HG03045 (cell line): ENCODE data around the gene GLS2.
"Not testable (repeated sequence)": the region's sequence is repeated elsewhere in the genome, so short reads cannot be mapped to it uniquely, and the experiment has no call there.

Experiments used
- ATAC-seq: cut with Tn5 transposase; IDR thresholded peaks from one replicate; pipeline ENCODE4 v1.9.1; 2021; ENCODE audit warnings: mild to moderate bottlenecking, moderate library complexity; ENCODE audit not compliant: unreplicated experiment

Gene GLS2

DNA sequence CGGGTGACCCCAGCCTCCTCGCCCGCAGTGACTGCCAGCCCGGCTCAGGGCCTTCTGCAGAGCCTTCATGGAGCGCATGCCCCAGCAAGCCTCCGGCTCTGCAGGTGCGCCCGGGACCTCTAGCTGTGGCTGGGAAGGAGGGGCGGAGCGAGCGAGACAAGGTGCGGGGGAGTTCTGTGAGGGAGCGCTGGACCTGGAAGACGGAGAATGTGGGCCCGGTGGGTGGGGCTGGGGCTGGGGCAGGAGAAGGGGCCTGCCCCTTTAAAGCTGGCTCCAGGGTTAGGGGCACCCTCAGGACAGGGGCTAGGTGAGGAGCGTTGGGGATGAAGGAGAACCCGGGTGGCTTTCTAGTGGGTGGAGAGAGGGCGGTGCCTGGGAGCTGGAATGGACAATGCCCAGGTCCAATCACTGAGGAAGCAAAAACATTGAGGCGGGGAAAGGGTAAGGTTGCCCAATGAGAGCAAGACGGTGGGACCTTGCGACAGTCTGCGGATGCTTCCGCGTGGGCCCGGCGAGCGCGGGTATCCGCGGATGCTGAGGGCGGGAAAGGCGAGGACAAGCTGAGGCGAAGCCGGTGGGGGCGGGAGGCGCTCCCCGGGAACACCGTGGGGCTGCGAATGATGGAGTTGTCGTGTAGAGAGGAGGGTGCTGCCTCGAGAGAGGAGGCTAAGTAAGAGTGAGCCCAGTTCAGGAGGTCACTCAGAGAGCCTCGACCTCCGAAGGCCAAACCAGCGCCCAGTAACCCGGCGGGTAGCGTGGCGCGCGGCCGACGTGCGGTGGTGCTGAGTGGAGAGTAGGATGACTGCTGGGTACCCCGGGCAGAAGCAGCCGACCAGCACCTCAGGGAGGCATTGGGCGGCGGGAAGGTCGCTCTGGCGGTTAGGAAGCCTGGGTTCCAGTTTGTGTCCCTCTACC lies at the start of gene GLS2:
Gene GLS2 (minus strand): TSS at position 121 of the 915 bp plus-strand sequence. CDS start 43 bp downstream, at position 78.
- peak; percentile 93 for ATAC-seq

- no peak for ATAC-seq
Observed at GRCh38 chr12:56537546-56537945, 49.6 kb upstream of the GLS2 start.

DNA sequence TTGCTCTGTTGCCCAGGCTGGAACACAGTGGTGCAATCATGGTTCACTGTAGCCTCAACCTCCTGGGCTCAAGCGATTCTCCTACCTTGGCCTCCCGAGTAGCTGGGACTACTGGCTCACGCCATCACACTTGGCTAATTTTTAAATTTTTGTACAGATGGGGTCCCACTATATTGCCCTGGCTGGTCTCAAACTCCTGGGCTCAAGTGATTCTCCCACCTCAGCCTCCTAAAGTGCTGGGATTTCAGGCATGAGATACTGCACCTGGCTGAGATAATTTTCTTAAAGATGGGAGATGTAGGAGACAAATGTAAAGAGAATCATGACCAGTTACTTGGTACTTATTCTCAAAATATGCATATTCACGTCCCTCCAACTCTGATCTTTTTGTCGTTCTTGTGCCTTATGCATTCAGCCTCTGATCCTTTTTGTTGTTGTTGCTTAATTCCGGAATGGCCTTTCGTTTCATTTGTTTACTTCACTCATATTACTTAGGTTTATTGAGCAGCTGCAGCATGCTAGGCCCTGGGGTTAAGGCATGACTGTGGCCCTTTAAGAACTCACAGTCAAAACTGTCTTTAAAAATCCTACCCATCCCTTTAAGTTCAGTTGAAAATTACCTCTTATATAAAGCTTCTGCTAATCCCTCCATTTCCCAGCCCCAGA lies 42.6 kb upstream of the GLS2 start:
- ATAC-seq, result no peak

GRCh38 chr12:56529656-56530055 lies 41.7 kb upstream of the GLS2 start:
- no peak for ATAC-seq

- ATAC-seq, result no peak
Observed at GRCh38 chr12:56528846-56529245, 40.9 kb upstream of the GLS2 start.

DNA sequence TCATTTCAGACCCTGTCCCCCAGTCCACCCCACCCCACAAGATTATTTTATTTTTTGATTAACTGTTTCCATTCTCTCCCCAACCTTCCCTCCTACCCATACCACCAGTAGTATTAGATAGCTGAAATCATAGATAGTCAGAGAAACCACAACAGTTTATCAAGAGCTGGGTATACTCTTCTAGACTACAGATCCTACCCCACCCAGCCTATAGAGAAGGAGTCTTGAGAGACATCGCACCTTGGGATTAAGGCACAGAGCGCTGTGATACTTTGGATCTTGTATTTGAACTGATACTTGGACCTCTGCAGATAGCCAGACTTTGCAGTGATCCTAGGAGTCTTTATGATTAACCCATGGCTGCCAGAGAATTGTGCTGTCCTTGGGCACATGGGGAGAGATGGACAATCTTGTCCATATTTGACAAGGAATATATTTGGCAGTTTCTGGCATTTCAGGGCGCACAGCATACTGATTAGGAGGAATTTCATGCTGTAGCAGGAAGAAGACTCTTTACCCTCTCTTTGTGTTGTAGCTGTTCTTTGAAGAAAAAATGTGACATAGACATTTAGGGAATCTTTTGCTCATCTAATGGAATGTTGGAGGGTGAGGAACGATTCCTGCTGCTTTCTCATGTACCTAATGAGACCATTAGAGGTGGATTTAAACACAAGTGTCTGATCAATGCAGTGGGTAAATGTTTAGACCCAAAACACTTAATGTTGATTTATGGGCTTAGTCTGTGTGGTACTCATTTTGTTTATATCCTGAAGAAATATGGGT lies 34.6 kb upstream of the GLS2 start:
- no peak for ATAC-seq

GRCh38 chr12:56521590-56522371 lies 33.8 kb upstream of the GLS2 start, which contains the start of gene RBMS2:
TSS of gene RBMS2 (plus strand) at chr12:56521820. CDS start at chr12:56522024, 204 bp downstream.
- no peak for ATAC-seq

- ATAC-seq, result no peak
Observed at GRCh38 chr12:56521209-56521589, 33.2 kb upstream of the GLS2 start.

DNA sequence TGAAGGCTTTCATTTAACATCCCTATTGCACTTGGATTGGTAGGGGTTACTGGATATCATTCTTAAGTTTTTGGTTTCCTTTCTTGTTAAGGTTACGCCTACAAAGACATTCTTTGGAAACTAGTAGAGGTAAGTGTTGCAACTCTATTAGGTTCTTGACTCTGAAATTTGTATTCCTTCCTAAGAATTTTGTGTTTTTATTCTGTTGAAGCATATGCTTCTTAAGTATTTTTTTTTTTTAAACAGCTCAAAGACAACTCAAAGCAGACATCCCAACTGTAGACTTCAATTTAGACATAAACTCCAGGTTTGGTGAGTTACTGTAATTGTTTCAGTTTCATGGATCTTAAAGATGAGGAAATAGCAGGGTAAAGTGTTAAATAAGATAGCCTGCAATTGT lies 32.5 kb upstream of the GLS2 start:
- ATAC-seq, result no peak

DNA sequence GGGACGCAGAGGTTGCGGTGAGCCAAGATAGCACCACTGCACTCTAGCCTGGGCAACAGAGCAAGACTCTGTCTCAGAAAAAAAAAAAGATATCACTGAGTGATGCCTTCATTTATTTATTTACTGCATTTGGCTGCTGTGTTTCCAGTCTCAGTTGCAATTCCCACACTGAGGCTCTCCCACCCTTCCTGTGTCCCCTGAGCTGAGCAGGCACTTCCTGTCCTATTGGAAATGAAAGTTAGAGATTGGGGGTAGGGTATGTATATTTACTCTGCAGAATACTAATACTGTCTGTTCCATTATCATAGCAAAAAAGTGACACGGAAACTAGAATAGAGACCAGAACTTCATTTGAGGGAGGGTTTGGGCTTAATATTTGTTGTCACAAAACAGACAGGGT lies 32.1 kb upstream of the GLS2 start:
- no peak for ATAC-seq

GRCh38 chr12:56518570-56518969 lies 30.6 kb upstream of the GLS2 start:
- no peak for ATAC-seq

DNA sequence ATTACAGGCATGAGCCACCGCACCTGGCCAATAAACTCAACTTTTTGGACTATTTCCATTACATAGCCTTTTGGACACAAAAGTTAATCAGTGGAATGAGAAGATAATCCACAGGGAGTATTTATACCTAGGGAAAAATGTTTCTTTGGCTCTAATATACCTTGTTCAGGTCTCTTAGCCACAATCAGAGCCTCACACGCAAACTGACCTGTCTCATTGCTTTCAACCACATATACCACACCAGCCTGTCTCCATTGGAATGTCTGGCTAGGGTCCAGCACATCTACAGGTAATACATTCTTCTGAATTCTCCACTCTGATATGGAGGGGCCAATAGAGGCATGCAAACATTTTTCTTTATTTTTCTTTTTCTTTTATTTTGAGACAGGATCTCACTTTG lies 29.9 kb upstream of the GLS2 start:
- no peak for ATAC-seq

GRCh38 chr12:56514014-56514318 lies 26.0 kb upstream of the GLS2 start:
- ATAC-seq, result not testable (repeated sequence)

DNA sequence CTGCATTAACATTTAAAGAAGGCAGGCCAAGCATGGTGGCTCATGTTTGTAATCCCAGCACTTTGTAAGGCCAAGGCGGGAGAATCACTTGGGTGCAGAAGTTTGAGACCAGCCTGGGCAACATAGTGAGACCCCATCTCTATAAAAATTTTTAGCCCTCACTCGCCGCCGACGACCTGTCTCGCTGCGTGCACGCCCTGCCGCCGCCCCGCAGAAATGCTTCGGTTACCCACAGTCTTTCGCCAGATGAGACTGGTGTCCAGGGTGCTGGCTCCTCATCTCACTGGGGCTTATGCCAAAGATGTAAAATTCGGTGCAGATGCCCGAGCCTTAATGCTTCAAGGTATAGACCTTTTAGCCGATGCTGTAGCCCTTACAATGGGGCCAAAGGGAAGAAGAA lies 22.8 kb upstream of the GLS2 start:
- no peak for ATAC-seq

DNA sequence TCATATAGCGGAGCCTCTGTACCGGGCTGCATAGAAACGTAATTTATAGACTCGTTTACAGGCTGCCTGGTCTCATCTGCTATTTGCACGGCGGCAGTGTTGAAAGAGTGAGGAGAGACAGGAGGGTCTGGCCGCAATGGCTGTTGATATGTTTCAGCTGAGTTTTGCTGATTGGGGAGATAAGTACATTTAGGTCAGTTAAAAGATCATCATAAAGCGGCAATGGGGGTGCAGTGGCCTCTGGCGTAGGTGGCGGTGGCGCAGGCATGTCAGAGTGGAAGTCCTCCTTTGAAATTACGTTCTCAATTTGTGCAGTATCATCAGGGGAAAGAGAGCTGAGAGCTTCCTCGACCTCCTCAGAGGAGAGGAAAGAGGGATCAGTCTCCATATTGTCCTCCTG lies 11.9 kb upstream of the GLS2 start:
- not testable (repeated sequence) for ATAC-seq

DNA sequence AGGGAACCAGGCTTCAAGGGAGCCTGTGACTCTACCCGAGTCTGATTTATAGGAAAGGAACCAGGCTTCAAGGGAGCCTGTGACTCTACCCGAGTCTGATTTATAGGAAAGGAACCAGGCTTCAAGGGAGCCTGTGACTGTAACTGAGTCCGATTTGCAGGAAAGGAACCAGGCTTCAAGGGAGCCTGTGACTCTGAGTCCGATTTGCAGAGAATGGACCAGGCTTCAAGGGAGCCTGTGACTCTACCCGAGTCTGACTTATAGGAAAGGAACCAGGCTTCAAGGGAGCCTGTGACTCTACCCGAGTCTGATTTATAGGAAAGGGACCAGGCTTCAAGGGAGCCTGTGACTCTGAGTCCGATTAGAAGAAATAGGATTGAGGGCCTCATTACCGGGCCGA lies 11.5 kb upstream of the GLS2 start:
- not testable (repeated sequence) for ATAC-seq

- not testable (repeated sequence) for ATAC-seq
Observed at GRCh38 chr12:56498126-56498902, 10.4 kb upstream of the GLS2 start.

- ATAC-seq, result not testable (repeated sequence)
Observed at GRCh38 chr12:56496704-56497103, 8.7 kb upstream of the GLS2 start.

DNA sequence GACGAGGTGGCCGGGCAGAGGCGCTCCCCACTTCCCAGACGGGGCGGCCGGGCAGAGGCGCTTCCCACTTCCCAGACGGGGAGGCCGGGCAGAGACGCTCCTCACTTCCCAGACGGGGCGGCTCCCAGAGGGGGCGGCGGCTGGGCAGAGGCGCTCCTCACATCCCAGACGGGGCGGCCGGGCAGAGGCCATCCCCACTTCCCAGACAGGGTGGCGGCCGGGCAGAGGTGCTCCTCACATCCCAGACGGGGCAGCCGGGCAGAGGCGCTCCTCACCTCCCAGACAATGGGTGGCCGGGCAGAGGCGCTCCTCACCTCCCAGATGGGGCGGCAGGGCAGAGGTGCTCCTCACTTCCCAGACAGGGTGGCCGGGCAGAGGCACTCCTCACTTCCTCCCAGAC lies 6.5 kb upstream of the GLS2 start:
- ATAC-seq, result not testable (repeated sequence)

DNA sequence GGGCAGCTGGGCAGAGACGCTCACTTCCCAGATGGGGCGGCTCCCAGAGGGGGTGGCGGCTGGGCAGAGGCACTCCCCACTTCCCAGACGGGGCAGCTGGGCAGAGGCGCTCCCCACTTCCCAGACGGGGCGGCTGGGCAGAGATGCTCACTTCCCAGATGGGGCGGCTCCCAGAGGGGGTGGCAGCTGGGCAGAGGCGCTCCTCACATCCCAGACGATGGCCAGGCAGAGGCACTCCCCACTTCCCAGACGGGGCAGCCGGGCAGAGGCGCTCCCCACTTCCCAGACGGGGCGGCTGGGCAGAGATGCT lies 6.1 kb upstream of the GLS2 start:
- not testable (repeated sequence) for ATAC-seq
